A549 (cell line): Measurements from ENCODE around the gene EPC2. TPM values are rescaled to one million over a fixed set of nuclear protein-coding genes. Genes with fewer than 3 reads are reported as not detected.

Experiments
- ATAC-seq, 2 experiments: fragments of 200-7000 bp in 1 of 2; fragments of >200 bp in 1 of 2; cut with Nextera tagmentation in 1 of 2; cut with Tn5 transposase in 1 of 2; 3 replicates each; pipeline versions ENCODE4 v1.8.0 to v1.9.1; 2018 to 2020; ENCODE audit warnings: mild to moderate bottlenecking in 1 of 2, moderate library complexity in 1 of 2
- CTCF ChIA-PET: fragments of 300-600 bp; sonication (Branson Sonifier 250); formaldehyde crosslinking; extraction: SDS; loops from one replicate; lab custom pipeline; 2021; ENCODE audit warnings: antibody characterized with exemption, inconsistent platforms; lab: Yijun Ruan, JAX
- POLR2A ChIA-PET: fragments of 350-600 bp; formaldehyde crosslinking; extraction: SDS; loops from one replicate; lab custom pipeline; 2021; ENCODE audit warnings: antibody characterized with exemption, inconsistent platforms; lab: Yijun Ruan, JAX
- DNase-seq, 2 experiments: peaks; one replicate each; pipeline versions ENCODE4 v3.0.0 to v3.0.0-alpha.2; 2011 to 2016; ENCODE audit warnings: low read depth in 1 of 2, low spot score in 1 of 2
- FAIRE-seq: peaks from 2 replicates; lab custom pipeline; 2011; peaks lifted over from hg19 to GRCh38; lab: Jason Lieb, UNC
- H3K27ac ChIP-seq, 2 experiments: fragments of >200 bp; sonication (Bioruptor Twin); formaldehyde crosslinking; 3 replicates each; pipeline ENCODE4 v1.5.1; 2016 to 2017
- H3K4me1 ChIP-seq: fragments of >200 bp; sonication (Bioruptor Twin); formaldehyde crosslinking; 3 replicates; pipeline ENCODE4 v1.6.1; 2016
- H3K4me2 ChIP-seq: fragments of >200 bp; sonication (Bioruptor Twin); formaldehyde crosslinking; 3 replicates; pipeline ENCODE4 v1.6.1; 2016
- H3K4me3 ChIP-seq: fragments of >200 bp; sonication (Bioruptor Twin); formaldehyde crosslinking; 3 replicates; pipeline ENCODE4 v1.5.1; 2016
- H3K9me3 ChIP-seq: fragments of >200 bp; sonication (Bioruptor Twin); formaldehyde crosslinking; 3 replicates; pipeline ENCODE4 v1.6.1; 2016
- CEBPB ChIP-seq, 2 experiments: fragments of >200 bp in 1 of 2; sonication (Bioruptor Twin) in 1 of 2; formaldehyde crosslinking in 1 of 2; IDR thresholded peaks; 2 replicates each; pipeline ENCODE4 v1.6.1; 2012 to 2016
- CHD4 ChIP-seq: fragments of 200-600 bp; sonication (generic); IDR thresholded peaks from 2 replicates; pipeline ENCODE4 v1.6.1; 2016; ENCODE audit warnings: antibody characterized with exemption, mild to moderate bottlenecking, borderline replicate concordance
- EHF ChIP-seq: fragments of 250-450 bp; sonication (Bioruptor Pico); IDR thresholded peaks from 2 replicates; pipeline ENCODE4 v1.5.0; 2020; ENCODE audit warnings: mild to moderate bottlenecking
- EP300 ChIP-seq, 2 experiments: fragments of >200 bp; sonication (Bioruptor Twin); formaldehyde crosslinking; IDR thresholded peaks; 2 replicates in 1 of 2; 3 replicates in 1 of 2; pipeline ENCODE4 v1.6.1; 2016 to 2017
- FOSB ChIP-seq: fragments of 250-450 bp; sonication (Bioruptor Pico); IDR thresholded peaks from 2 replicates; pipeline ENCODE4 v1.5.0; 2020; ENCODE audit warnings: mild to moderate bottlenecking, moderate library complexity
- HDAC2 ChIP-seq: fragments of 200-600 bp; sonication (generic); IDR thresholded peaks from 2 replicates; pipeline ENCODE4 v1.6.1; 2016
- HEYL ChIP-seq: fragments of 250-450 bp; sonication (Bioruptor Pico); IDR thresholded peaks from 2 replicates; pipeline ENCODE4 v1.8.0; 2021; ENCODE audit warnings: mild to moderate bottlenecking, moderate library complexity
- HOXA7 ChIP-seq: fragments of 250-450 bp; sonication (Bioruptor Pico); IDR thresholded peaks from 2 replicates; pipeline ENCODE4 v1.5.0; 2020; ENCODE audit warnings: mild to moderate bottlenecking, moderate library complexity
- JUNB ChIP-seq: fragments of >200 bp; sonication (Bioruptor Twin); formaldehyde crosslinking; IDR thresholded peaks from 2 replicates; pipeline ENCODE4 v1.6.1; 2016
- MYC ChIP-seq: IDR thresholded peaks from 2 replicates; pipeline ENCODE4 v1.6.1; 2012; ENCODE audit warnings: mild to moderate bottlenecking, inconsistent platforms, low read length, improper control_type of control experiment, borderline replicate concordance
- NPAS2 ChIP-seq: fragments of 250-450 bp; sonication (Bioruptor Pico); IDR thresholded peaks from 2 replicates; pipeline ENCODE4 v1.8.0; 2022; ENCODE audit warnings: mild to moderate bottlenecking, moderate library complexity, borderline replicate concordance
- POLR2A ChIP-seq: IDR thresholded peaks from 2 replicates; pipeline ENCODE4 v1.6.1; 2012; ENCODE audit warnings: mild to moderate bottlenecking, low read length
- RCOR1 ChIP-seq: fragments of 150-350 bp; IDR thresholded peaks from 2 replicates; pipeline ENCODE4 v1.6.1; 2014; ENCODE audit warnings: antibody characterized with exemption, low read length, low read depth
- RFX5 ChIP-seq: fragments of 450-650 bp; IDR thresholded peaks from 2 replicates; pipeline ENCODE4 v1.7.1; 2014; ENCODE audit warnings: antibody characterized with exemption, mild to moderate bottlenecking, moderate library complexity
- SREBF2 ChIP-seq: fragments of 450-650 bp; IDR thresholded peaks from 2 replicates; pipeline ENCODE4 v1.6.1; 2014; ENCODE audit warnings: mild to moderate bottlenecking, moderate library complexity
- TFCP2L1 ChIP-seq: fragments of 250-450 bp; sonication (Bioruptor Pico); IDR thresholded peaks from 2 replicates; pipeline ENCODE4 v1.5.0; 2021; ENCODE audit warnings: mild to moderate bottlenecking
- TP53 ChIP-seq: fragments of 250-450 bp; sonication (Bioruptor Pico); IDR thresholded peaks from 2 replicates; pipeline ENCODE4 v1.5.0; 2021; ENCODE audit warnings: mild to moderate bottlenecking, moderate library complexity
- ZFP36 ChIP-seq: fragments of 450-650 bp; IDR thresholded peaks from 2 replicates; pipeline ENCODE4 v1.6.1; 2014; ENCODE audit warnings: borderline replicate concordance; ENCODE audit not compliant: partially characterized antibody
- WGBS: methylation state at CpG from one replicate; pipeline ENCODE4 v1.1.6; 2017; ENCODE audit errors: missing lambda C conversion rate; 5-methylcytosine and 5-hydroxymethylcytosine counted together
- polyA plus RNA-seq, 4 experiments: library from polyadenylated mRNA; depleted of rRNA in 3 of 4; stranded (reverse); fragments of >200 nt; fragmentation: RNase III in 1 of 4; extraction: RNeasy Plus Mini Kit Qiagen cat#74134 plus additional on column Dnase treatment in 1 of 4; gene quantifications; 2 replicates in 3 of 4; 3 replicates in 1 of 4; pipeline ENCODE4 v1.2.3, GENCODE V29; 2011 to 2017
- TF ChIP-seq, protein P1 (sequence below): fragments of >200 bp; sonication (Bioruptor Twin); formaldehyde crosslinking; IDR thresholded peaks from 3 replicates; pipeline ENCODE4 v1.6.1; 2016
- TF ChIP-seq, protein P2 (sequence below): fragments of >200 bp; sonication (Bioruptor Twin); formaldehyde crosslinking; IDR thresholded peaks from 3 replicates; pipeline ENCODE4 v1.5.1; 2016
- TF ChIP-seq, protein P3 (sequence below): fragments of 150-350 bp; IDR thresholded peaks from 2 replicates; pipeline ENCODE4 v1.6.1; 2014; ENCODE audit warnings: low read depth, mild to moderate bottlenecking, low read length
- TF ChIP-seq, protein P4 (sequence below): fragments of 450-650 bp; IDR thresholded peaks from 2 replicates; pipeline ENCODE4 v1.6.1; 2014; ENCODE audit warnings: antibody characterized with exemption
- TF ChIP-seq, protein P5 (sequence below): fragments of >200 bp; sonication (Bioruptor Twin); formaldehyde crosslinking; IDR thresholded peaks from 2 replicates; pipeline ENCODE4 v1.6.1; 2016
- TF ChIP-seq, protein P6 (sequence below): fragments of 200-600 bp; sonication (generic); IDR thresholded peaks from 2 replicates; pipeline ENCODE4 v1.6.1; 2016; ENCODE audit warnings: antibody characterized with exemption, mild to moderate bottlenecking, moderate library complexity
- TF ChIP-seq, protein P7 (sequence below): IDR thresholded peaks from 2 replicates; pipeline ENCODE4 v1.6.1; 2012
- TF ChIP-seq, protein P8 (sequence below): fragments of 250-450 bp; sonication (Bioruptor Pico); IDR thresholded peaks from 2 replicates; pipeline ENCODE4 v1.5.0; 2020; ENCODE audit warnings: low read depth, mild to moderate bottlenecking, moderate library complexity

Gene EPC2
- polyA plus RNA-seq, 2 of the 4 experiments (the other 2 are of a cell fraction): 8.8 to 23.0 TPM

DNA sequence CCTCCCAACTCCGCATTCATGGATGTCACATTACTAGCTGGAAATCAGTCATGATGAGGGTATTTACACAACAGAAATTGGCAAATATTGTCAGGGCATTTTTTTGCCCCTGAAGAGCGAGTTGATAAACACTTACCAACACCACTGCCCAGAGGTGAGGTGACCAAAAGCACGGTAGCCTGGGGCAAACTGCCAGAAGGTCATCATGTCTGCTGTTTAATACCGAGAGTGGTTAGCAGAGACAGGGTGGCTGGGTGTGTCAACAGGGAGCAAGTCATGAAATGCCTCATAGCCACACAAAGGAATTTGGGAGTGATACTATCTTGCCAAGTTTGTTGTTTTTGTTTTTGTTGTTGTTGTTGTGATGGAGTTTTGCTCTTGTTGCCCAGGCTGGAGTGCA, 37.0 kb upstream of the EPC2 start:
- DNase-seq (no peak), FAIRE-seq (no peak), ATAC-seq (no peak)
- no peaks in the 10 kb centered on the region for H3K4me1 ChIP-seq
- 37% methylated on average over 4 of the region's 4 CpGs for WGBS
- ChIA-PET POLR2A (no interaction called here), CTCF (no interaction called here)
- TF ChIP-seq HEYL (no peak), FOSB (CRISPR knock-in tag) (no peak), CEBPB (IDR thresholded peaks at IDR 0.05) (no peak), ZFP36 (no peak), SREBF2 (no peak), RFX5 (no peak), RCOR1 (no peak), EHF (CRISPR knock-in tag) (no peak), NPAS2 (CRISPR knock-in tag) (no peak), JUNB (no peak), TP53 (CRISPR knock-in tag) (no peak), MYC (no peak)
- TF ChIP-seq, protein P1, sequence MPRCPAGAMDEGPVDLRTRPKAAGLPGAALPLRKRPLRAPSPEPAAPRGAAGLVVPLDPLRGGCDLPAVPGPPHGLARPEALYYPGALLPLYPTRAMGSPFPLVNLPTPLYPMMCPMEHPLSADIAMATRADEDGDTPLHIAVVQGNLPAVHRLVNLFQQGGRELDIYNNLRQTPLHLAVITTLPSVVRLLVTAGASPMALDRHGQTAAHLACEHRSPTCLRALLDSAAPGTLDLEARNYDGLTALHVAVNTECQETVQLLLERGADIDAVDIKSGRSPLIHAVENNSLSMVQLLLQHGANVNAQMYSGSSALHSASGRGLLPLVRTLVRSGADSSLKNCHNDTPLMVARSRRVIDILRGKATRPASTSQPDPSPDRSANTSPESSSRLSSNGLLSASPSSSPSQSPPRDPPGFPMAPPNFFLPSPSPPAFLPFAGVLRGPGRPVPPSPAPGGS: no peak
- TF ChIP-seq, protein P2, sequence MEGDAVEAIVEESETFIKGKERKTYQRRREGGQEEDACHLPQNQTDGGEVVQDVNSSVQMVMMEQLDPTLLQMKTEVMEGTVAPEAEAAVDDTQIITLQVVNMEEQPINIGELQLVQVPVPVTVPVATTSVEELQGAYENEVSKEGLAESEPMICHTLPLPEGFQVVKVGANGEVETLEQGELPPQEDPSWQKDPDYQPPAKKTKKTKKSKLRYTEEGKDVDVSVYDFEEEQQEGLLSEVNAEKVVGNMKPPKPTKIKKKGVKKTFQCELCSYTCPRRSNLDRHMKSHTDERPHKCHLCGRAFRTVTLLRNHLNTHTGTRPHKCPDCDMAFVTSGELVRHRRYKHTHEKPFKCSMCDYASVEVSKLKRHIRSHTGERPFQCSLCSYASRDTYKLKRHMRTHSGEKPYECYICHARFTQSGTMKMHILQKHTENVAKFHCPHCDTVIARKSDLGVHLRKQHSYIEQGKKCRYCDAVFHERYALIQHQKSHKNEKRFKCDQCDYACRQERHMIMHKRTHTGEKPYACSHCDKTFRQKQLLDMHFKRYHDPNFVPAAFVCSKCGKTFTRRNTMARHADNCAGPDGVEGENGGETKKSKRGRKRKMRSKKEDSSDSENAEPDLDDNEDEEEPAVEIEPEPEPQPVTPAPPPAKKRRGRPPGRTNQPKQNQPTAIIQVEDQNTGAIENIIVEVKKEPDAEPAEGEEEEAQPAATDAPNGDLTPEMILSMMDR: no peak
- TF ChIP-seq, protein P3, sequence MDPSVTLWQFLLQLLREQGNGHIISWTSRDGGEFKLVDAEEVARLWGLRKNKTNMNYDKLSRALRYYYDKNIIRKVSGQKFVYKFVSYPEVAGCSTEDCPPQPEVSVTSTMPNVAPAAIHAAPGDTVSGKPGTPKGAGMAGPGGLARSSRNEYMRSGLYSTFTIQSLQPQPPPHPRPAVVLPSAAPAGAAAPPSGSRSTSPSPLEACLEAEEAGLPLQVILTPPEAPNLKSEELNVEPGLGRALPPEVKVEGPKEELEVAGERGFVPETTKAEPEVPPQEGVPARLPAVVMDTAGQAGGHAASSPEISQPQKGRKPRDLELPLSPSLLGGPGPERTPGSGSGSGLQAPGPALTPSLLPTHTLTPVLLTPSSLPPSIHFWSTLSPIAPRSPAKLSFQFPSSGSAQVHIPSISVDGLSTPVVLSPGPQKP: no peak
- TF ChIP-seq, protein P4, sequence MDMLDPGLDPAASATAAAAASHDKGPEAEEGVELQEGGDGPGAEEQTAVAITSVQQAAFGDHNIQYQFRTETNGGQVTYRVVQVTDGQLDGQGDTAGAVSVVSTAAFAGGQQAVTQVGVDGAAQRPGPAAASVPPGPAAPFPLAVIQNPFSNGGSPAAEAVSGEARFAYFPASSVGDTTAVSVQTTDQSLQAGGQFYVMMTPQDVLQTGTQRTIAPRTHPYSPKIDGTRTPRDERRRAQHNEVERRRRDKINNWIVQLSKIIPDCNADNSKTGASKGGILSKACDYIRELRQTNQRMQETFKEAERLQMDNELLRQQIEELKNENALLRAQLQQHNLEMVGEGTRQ: no peak
- peaks cover 8% of the 10 kb centered on the region; the same call in 2 of the 3 replicates for H3K9me3 ChIP-seq
- H3K4me2 ChIP-seq: no peak overlapping the region
- no peak overlapping the region for H3K4me3 ChIP-seq
- H3K27ac ChIP-seq: no peak overlapping the region

DNA sequence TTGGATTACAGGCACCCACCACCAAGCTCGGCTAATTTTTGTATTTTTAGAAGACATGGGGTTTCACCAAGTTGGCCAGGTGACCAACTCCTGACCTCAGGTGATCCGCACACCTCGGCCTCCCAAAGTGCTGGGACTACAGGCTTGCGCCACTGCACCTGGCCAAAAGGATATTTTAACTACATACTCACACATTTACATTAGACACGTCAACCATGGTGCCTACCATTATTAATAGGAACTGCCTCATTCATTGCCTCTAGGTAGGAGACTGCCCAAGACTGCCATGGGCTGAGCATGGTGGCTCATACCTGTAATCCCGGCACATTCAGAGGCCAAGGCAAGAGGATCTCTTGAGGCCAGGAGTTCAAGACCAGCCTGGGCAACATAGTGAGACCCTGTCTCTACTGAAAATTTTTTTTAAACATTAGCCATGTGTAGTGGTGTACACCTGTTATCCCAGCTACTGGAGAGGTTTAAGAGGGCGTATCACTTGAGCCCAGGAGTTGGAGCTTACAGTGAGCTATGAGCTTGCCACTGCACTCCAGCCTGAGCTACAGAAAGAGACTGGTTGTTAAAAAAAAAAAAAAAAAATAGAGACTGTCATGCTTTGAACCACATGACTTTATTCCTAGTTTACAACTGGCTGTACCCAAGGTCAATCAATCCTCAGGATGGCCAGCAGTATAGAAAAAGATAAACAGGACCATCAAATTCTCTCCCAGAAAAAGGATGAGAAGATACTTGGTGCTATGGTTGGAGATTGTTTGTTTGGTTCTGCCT, 31.1 kb upstream of the EPC2 start:
- H3K9me3 ChIP-seq: no peaks in the 10 kb centered on the region
- no peak overlapping the region for H3K4me3 ChIP-seq
- no peak for DNase-seq
- POLR2A ChIA-PET: no interaction called here
- H3K4me1 ChIP-seq: peaks cover 13% of the 10 kb centered on the region
- 64% methylated on average over 7 of the region's 7 CpGs for WGBS
- H3K4me2 ChIP-seq: no peak overlapping the region
- no peak for TF ChIP-seq JUNB
- no peak for TF ChIP-seq CEBPB (IDR thresholded peaks at IDR 0.05)
- TF ChIP-seq CHD4: no peak
- no peak for TF ChIP-seq POLR2A
- TF ChIP-seq, protein P5, sequence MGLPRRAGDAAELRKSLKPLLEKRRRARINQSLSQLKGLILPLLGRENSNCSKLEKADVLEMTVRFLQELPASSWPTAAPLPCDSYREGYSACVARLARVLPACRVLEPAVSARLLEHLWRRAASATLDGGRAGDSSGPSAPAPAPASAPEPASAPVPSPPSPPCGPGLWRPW: no peak
- TF ChIP-seq, protein P6, sequence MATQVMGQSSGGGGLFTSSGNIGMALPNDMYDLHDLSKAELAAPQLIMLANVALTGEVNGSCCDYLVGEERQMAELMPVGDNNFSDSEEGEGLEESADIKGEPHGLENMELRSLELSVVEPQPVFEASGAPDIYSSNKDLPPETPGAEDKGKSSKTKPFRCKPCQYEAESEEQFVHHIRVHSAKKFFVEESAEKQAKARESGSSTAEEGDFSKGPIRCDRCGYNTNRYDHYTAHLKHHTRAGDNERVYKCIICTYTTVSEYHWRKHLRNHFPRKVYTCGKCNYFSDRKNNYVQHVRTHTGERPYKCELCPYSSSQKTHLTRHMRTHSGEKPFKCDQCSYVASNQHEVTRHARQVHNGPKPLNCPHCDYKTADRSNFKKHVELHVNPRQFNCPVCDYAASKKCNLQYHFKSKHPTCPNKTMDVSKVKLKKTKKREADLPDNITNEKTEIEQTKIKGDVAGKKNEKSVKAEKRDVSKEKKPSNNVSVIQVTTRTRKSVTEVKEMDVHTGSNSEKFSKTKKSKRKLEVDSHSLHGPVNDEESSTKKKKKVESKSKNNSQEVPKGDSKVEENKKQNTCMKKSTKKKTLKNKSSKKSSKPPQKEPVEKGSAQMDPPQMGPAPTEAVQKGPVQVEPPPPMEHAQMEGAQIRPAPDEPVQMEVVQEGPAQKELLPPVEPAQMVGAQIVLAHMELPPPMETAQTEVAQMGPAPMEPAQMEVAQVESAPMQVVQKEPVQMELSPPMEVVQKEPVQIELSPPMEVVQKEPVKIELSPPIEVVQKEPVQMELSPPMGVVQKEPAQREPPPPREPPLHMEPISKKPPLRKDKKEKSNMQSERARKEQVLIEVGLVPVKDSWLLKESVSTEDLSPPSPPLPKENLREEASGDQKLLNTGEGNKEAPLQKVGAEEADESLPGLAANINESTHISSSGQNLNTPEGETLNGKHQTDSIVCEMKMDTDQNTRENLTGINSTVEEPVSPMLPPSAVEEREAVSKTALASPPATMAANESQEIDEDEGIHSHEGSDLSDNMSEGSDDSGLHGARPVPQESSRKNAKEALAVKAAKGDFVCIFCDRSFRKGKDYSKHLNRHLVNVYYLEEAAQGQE: no peak
- TF ChIP-seq, protein P7, sequence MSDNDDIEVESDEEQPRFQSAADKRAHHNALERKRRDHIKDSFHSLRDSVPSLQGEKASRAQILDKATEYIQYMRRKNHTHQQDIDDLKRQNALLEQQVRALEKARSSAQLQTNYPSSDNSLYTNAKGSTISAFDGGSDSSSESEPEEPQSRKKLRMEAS: no peak
- no peak for TF ChIP-seq RFX5
- no peak for TF ChIP-seq TFCP2L1 (CRISPR knock-in tag)
- TF ChIP-seq HOXA7: no peak
- TF ChIP-seq EHF (CRISPR knock-in tag): no peak
- no peak for TF ChIP-seq HDAC2
- TF ChIP-seq, protein P8, sequence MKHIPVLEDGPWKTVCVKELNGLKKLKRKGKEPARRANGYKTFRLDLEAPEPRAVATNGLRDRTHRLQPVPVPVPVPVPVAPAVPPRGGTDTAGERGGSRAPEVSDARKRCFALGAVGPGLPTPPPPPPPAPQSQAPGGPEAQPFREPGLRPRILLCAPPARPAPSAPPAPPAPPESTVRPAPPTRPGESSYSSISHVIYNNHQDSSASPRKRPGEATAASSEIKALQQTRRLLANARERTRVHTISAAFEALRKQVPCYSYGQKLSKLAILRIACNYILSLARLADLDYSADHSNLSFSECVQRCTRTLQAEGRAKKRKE: no peak
- TF ChIP-seq EP300 (IDR thresholded peaks at IDR 0.05): no peak
- no peak for ATAC-seq
- no peak overlapping the region for H3K27ac ChIP-seq
- no peak for FAIRE-seq
- CTCF ChIA-PET: interaction anchor here (0.7 kb wide), 1 partner anchor 574 kb away, joined by 3 read pairs; no protein-coding TSS in a partner anchor
